ENCODE results near the gene OLFM2. TPM values are rescaled to one million over a fixed set of nuclear protein-coding genes. Genes with fewer than 3 reads are reported as not detected.

OLFM2 gene
- total and polyA plus RNA-seq, 9 of the 15 experiments (the other 6 are each of a cell fraction or from before 2014, with no cell fraction given), result 0.10 to 0.33 (median 0.23) TPM; not detected in 4

DNA sequence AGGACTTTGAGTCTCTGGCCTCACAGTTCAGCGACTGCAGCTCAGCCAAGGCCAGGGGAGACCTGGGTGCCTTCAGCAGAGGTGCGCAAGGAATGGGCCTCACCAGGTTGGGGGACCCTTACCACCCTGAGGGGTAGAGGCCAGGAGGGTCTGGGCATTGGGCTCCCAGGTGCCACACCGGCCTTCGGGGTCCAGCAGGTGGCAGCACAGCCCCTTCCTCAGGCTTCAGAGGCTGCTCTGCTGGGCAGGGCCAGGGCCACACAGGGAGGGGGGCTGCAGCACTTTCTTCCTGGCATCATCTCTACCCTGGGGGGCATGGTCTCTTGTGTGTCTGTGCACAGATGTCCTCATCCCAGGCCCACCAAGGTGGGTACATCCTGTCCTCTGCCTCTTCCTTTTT lies 88.3 kb downstream of the OLFM2 start (continued):
- TF ChIP-seq, protein P1, sequence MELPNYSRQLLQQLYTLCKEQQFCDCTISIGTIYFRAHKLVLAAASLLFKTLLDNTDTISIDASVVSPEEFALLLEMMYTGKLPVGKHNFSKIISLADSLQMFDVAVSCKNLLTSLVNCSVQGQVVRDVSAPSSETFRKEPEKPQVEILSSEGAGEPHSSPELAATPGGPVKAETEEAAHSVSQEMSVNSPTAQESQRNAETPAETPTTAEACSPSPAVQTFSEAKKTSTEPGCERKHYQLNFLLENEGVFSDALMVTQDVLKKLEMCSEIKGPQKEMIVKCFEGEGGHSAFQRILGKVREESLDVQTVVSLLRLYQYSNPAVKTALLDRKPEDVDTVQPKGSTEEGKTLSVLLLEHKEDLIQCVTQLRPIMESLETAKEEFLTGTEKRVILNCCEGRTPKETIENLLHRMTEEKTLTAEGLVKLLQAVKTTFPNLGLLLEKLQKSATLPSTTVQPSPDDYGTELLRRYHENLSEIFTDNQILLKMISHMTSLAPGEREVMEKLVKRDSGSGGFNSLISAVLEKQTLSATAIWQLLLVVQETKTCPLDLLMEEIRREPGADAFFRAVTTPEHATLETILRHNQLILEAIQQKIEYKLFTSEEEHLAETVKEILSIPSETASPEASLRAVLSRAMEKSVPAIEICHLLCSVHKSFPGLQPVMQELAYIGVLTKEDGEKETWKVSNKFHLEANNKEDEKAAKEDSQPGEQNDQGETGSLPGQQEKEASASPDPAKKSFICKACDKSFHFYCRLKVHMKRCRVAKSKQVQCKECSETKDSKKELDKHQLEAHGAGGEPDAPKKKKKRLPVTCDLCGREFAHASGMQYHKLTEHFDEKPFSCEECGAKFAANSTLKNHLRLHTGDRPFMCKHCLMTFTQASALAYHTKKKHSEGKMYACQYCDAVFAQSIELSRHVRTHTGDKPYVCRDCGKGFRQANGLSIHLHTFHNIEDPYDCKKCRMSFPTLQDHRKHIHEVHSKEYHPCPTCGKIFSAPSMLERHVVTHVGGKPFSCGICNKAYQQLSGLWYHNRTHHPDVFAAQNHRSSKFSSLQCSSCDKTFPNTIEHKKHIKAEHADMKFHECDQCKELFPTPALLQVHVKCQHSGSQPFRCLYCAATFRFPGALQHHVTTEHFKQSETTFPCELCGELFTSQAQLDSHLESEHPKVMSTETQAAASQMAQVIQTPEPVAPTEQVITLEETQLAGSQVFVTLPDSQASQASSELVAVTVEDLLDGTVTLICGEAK (IDR thresholded peaks at IDR 0.05), result no peak
- TF ChIP-seq, protein P1 (CRISPR knock-in tag; IDR thresholded peaks at IDR 0.05), result no peak
- no peak for TF ChIP-seq SMAD2 (IDR thresholded peaks at IDR 0.05; ENCODE audit: low read depth, low read length)
- no peak for TF ChIP-seq SPI1 (IDR thresholded peaks at IDR 0.05; ENCODE audit: borderline replicate concordance, low read depth, low read length)
- TF ChIP-seq PREB (CRISPR knock-in tag; IDR thresholded peaks at IDR 0.05), result no peak
- TF ChIP-seq, protein P2, sequence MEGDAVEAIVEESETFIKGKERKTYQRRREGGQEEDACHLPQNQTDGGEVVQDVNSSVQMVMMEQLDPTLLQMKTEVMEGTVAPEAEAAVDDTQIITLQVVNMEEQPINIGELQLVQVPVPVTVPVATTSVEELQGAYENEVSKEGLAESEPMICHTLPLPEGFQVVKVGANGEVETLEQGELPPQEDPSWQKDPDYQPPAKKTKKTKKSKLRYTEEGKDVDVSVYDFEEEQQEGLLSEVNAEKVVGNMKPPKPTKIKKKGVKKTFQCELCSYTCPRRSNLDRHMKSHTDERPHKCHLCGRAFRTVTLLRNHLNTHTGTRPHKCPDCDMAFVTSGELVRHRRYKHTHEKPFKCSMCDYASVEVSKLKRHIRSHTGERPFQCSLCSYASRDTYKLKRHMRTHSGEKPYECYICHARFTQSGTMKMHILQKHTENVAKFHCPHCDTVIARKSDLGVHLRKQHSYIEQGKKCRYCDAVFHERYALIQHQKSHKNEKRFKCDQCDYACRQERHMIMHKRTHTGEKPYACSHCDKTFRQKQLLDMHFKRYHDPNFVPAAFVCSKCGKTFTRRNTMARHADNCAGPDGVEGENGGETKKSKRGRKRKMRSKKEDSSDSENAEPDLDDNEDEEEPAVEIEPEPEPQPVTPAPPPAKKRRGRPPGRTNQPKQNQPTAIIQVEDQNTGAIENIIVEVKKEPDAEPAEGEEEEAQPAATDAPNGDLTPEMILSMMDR (IDR thresholded peaks at IDR 0.05 in 2 of 3, conservative IDR thresholded peaks at IDR 0.05 in 1 of 3; ENCODE audit: insufficient read depth in 2 of 3, low read depth in 1 of 3, low read length in 3 of 3), result peak; percentile 54 to 63 (median 59); a peak in 4 of 6 replicates
- no peak for TF ChIP-seq FOXA1 (IDR thresholded peaks at IDR 0.05; ENCODE audit: borderline replicate concordance)
